DND-41 (cell line): Measurements from ENCODE around the gene SEMA3D.

Experiments
- CTCF ChIP-seq: IDR thresholded peaks from 2 replicates; pipeline ENCODE4 v1.5.1; 2012; ENCODE audit warnings: borderline replicate concordance, low read length, moderate library complexity, mild to moderate bottlenecking; ENCODE audit not compliant: poor library complexity, severe bottlenecking; ENCODE audit errors: extremely low read depth
- EZH2 ChIP-seq: IDR thresholded peaks from 3 replicates; pipeline ENCODE4 v1.6.1; 2012; ENCODE audit warnings: borderline replicate concordance, low read depth, mild to moderate bottlenecking, moderate library complexity, low read length, inconsistent platforms; ENCODE audit not compliant: severe bottlenecking

- TF ChIP-seq CTCF (no peak), EZH2 (no peak)
These were observed 14.3 kb downstream of the SEMA3D start for GRCh38 chr7:85172530-85172941.
